ENCODE results near the gene KCNQ5.

Gene KCNQ5

DNA sequence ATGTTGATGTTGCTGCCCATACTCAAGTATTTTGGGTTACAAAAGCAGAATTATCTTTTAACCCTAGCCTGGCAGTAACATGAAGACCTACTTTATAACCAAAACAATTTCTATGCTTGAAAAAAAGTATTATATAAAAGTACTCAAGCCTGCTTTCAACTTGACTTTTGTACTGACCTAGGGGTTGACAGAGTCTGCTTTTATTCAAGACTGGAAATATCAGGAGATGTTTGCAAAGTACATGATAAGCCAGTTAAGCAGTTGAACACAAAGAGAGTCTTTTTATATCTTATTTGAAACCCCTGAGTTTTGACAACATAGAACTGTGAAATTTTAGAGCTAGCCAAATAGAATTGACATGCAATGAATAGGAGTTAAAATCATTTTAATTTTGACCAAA is 159.8 kb downstream of the KCNQ5 start:
- Mint-ChIP-seq H3K27ac (no peak overlapping the region), H3K9me3 (no peaks in the 10 kb centered on the region), H3K27me3 (no peaks in the 10 kb centered on the region), H3K4me1 (no peaks in the 10 kb centered on the region), H3K36me3 (peaks cover 13% of the 10 kb centered on the region), H3K4me3 (no peak overlapping the region)
- ATAC-seq: no peak

- Mint-ChIP-seq H3K27me3 (no peaks in the 10 kb centered on the region), H3K4me1 (no peaks in the 10 kb centered on the region), H3K9me3 (no peaks in the 10 kb centered on the region), H3K4me3 (no peak overlapping the region), H3K36me3 (no peaks in the 10 kb centered on the region), H3K27ac (no peak overlapping the region)
- ATAC-seq: no peak
Observed at GRCh38 chr6:72783035-72783434, 161.2 kb downstream of the KCNQ5 start.

- no peaks in the 10 kb centered on the region for H3K36me3 Mint-ChIP-seq
- H3K9me3 Mint-ChIP-seq: no peaks in the 10 kb centered on the region
- H3K4me3 Mint-ChIP-seq: no peak overlapping the region
- ATAC-seq: no peak
- no peaks in the 10 kb centered on the region for H3K27me3 Mint-ChIP-seq
- H3K27ac Mint-ChIP-seq: no peak overlapping the region
- H3K4me1 Mint-ChIP-seq: no peaks in the 10 kb centered on the region
Observed at GRCh38 chr6:72783666-72784065, 161.8 kb downstream of the KCNQ5 start.

DNA sequence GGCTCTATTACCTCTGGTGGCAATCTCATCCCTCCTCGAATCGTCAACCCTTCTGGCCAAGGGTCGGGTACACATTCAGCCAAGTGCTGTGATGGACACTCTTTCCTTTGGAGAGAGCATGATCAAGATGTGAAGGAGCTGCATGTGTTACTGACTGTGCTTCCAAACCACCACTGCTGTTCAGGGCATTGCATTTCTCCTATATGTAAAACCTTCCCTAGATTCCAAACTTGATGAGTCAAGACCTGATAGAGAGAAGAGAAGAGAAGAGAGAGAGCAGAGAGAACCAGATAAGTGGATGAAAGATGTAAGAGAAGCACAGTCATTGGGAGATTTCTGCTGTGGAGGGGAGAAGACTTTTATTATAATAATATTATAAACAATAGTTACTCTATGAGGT is 162.2 kb downstream of the KCNQ5 start:
- no peak overlapping the region for H3K27ac Mint-ChIP-seq
- H3K4me1 Mint-ChIP-seq: no peaks in the 10 kb centered on the region
- H3K9me3 Mint-ChIP-seq: no peaks in the 10 kb centered on the region
- H3K4me3 Mint-ChIP-seq: no peak overlapping the region
- no peak for ATAC-seq
- H3K36me3 Mint-ChIP-seq: no peaks in the 10 kb centered on the region
- H3K27me3 Mint-ChIP-seq: no peaks in the 10 kb centered on the region

DNA sequence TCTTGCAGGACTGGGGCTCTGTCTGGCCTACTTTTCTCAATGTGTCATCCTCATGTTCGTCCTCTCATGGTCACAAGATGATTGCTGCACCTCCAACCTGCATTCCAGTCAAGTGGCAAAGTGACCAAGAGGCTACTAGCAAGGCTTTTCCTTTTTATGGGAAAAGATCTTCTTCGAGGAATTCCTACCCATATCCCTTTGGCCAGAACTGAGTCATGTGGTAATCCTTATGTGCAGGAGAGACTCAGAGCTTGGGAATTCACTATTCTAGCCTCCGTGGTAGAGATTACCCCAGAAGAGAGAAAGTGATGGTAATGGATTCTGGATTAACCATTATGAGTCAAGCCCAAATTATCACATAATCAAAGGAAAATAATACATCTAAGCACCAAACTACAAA is 162.7 kb downstream of the KCNQ5 start:
- Mint-ChIP-seq H3K4me1 (no peaks in the 10 kb centered on the region), H3K36me3 (no peaks in the 10 kb centered on the region), H3K4me3 (no peak overlapping the region), H3K27me3 (no peaks in the 10 kb centered on the region), H3K9me3 (no peaks in the 10 kb centered on the region), H3K27ac (no peak overlapping the region)
- no peak for ATAC-seq

- H3K4me1 Mint-ChIP-seq: no peaks in the 10 kb centered on the region
Observed at GRCh38 chr6:72787391-72788031, 165.6 kb downstream of the KCNQ5 start.

DNA sequence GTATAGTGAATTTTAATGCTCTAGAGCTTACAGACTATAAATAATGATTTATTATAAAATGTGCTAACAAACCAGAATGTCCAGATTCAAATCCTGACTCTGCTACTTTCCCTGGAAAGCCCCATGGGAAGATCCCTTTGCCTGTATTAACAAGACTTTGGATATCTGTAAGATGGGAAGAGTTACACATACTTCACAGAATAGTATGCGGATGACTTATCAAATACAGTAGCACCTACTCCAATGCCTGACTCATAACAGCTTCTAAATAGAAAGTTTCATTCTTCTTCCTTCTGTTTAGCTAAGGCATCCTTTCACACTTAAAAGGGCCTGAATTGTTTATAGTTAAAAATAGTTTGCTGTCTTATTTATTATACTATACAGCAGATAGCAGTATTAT is 166.3 kb downstream of the KCNQ5 start:
- Mint-ChIP-seq H3K4me1 (no peaks in the 10 kb centered on the region), H3K4me3 (no peak overlapping the region), H3K36me3 (peaks cover 12% of the 10 kb centered on the region), H3K27ac (no peak overlapping the region), H3K27me3 (no peaks in the 10 kb centered on the region), H3K9me3 (no peaks in the 10 kb centered on the region)
- ATAC-seq: no peak

More at GRCh38 chr6:72787391-72788031, 165.6 kb downstream of the KCNQ5 start:
- Mint-ChIP-seq H3K36me3 (peaks cover 12% of the 10 kb centered on the region), H3K27me3 (no peaks in the 10 kb centered on the region), H3K9me3 (no peaks in the 10 kb centered on the region), H3K27ac (no peak overlapping the region), H3K4me3 (no peak overlapping the region)
- no peak for ATAC-seq

GRCh38 chr6:72789145-72789544 is 167.3 kb downstream of the KCNQ5 start:
- Mint-ChIP-seq H3K27ac (no peak overlapping the region), H3K9me3 (no peaks in the 10 kb centered on the region)

GRCh38 chr6:72792692-72793091 is 170.8 kb downstream of the KCNQ5 start:
- no peaks in the 10 kb centered on the region for H3K27me3 Mint-ChIP-seq
- ATAC-seq: no peak
- H3K36me3 Mint-ChIP-seq: peaks cover 12% of the 10 kb centered on the region
- no peak overlapping the region for H3K4me3 Mint-ChIP-seq
- no peak overlapping the region for H3K27ac Mint-ChIP-seq
- H3K4me1 Mint-ChIP-seq: no peaks in the 10 kb centered on the region
- no peaks in the 10 kb centered on the region for H3K9me3 Mint-ChIP-seq

More at GRCh38 chr6:72789145-72789544, 167.3 kb downstream of the KCNQ5 start:
- H3K36me3 Mint-ChIP-seq: peaks cover 12% of the 10 kb centered on the region
- H3K4me3 Mint-ChIP-seq: no peak overlapping the region
- no peaks in the 10 kb centered on the region for H3K27me3 Mint-ChIP-seq
- H3K4me1 Mint-ChIP-seq: no peaks in the 10 kb centered on the region
- ATAC-seq: no peak

- Mint-ChIP-seq H3K36me3 (peaks cover 12% of the 10 kb centered on the region), H3K4me1 (no peaks in the 10 kb centered on the region), H3K9me3 (no peaks in the 10 kb centered on the region), H3K27me3 (no peaks in the 10 kb centered on the region), H3K27ac (no peak overlapping the region), H3K4me3 (no peak overlapping the region)
- no peak for ATAC-seq
Observed at GRCh38 chr6:72793641-72794395, 172.0 kb downstream of the KCNQ5 start.

DNA sequence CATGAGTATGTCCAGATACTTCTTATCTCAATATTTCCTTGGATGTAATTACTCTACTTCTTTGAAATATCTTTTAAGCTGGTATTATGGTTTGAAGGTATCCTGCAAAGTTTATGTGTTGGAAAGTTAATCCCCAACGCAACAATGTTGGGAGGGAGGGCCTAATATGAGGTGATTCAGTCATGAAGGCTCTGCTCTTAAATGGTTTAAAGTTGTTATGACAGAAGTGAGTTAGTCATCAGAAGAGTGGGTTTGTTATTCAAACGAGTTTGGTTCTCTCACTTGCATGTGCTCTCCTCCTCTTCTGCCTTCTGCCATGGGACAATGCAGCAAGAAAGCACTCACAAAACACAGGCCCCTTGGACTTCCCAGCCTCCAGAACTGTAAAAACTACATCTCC is 176.3 kb downstream of the KCNQ5 start:
- Mint-ChIP-seq H3K27me3 (no peaks in the 10 kb centered on the region), H3K36me3 (peaks cover 6% of the 10 kb centered on the region), H3K4me3 (no peak overlapping the region), H3K27ac (no peak overlapping the region), H3K9me3 (peaks cover 3% of the 10 kb centered on the region), H3K4me1 (no peaks in the 10 kb centered on the region)
- no peak for ATAC-seq

DNA sequence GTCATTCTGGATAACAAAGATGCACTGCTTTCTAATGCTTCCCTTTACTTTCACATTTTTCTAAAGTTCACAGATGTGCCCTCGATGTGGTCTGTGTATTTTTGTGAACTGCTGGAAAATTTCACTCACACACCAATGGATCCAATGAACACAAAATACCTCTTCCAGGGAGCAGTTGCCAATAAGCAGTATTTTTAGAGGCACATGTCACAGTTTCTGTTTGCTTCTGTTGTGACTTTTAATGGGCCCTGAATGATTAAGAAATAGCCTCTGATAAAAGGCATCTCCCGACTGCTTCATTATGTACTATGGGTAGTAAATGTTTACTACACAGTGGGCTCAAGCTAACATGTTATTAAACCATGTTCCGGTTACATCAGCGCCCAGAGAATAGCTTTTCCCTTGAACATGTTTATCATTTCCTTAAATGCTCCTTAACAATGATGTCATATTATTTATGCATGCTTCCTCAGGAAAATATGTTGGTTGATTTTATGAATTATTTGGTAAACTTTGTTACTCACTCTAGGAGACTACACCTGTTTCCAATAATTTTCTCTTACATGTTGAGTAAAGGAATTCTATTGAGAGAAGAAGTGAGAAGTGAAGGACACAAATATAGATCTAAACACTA is 188.0 kb downstream of the KCNQ5 start:
- peaks cover 6% of the 10 kb centered on the region for H3K4me1 Mint-ChIP-seq
- no peak overlapping the region for H3K4me3 Mint-ChIP-seq
- no peaks in the 10 kb centered on the region for H3K36me3 Mint-ChIP-seq
- no peaks in the 10 kb centered on the region for H3K9me3 Mint-ChIP-seq
- no peaks in the 10 kb centered on the region for H3K27me3 Mint-ChIP-seq
- H3K27ac Mint-ChIP-seq: no peak overlapping the region
- no peak for ATAC-seq

- no peaks in the 10 kb centered on the region for H3K9me3 Mint-ChIP-seq
- H3K4me1 Mint-ChIP-seq: peaks cover 6% of the 10 kb centered on the region
- no peak overlapping the region for H3K27ac Mint-ChIP-seq
- H3K4me3 Mint-ChIP-seq: no peak overlapping the region
- no peaks in the 10 kb centered on the region for H3K36me3 Mint-ChIP-seq
- H3K27me3 Mint-ChIP-seq: no peaks in the 10 kb centered on the region
- ATAC-seq: no peak
Observed at GRCh38 chr6:72810571-72811280, 188.9 kb downstream of the KCNQ5 start.

DNA sequence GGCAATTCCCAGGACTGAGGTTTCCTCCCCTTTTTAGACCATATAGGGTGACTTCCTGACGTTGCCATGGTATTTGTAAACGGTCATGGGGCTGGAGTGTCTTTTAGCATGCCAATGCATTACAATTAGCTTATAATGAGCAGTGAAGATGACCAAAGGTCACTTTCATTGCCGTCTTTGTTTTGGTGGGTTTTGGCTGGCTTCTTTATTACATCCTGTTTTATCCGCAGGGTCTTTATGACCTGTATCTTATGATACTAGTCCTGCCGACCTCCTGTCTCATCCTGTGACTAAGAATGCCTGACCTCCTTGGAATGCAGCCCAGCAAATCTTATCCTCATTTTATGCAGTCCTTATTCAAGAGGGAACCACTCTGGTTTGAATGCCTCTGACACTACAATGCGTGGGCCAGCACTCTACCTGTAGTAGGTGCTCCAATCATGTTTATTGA is 190.1 kb downstream of the KCNQ5 start:
- ATAC-seq: no peak
- H3K9me3 Mint-ChIP-seq: no peaks in the 10 kb centered on the region
- H3K36me3 Mint-ChIP-seq: no peaks in the 10 kb centered on the region
- no peak overlapping the region for H3K27ac Mint-ChIP-seq
- no peak overlapping the region for H3K4me3 Mint-ChIP-seq
- peaks cover 6% of the 10 kb centered on the region for H3K4me1 Mint-ChIP-seq
- H3K27me3 Mint-ChIP-seq: no peaks in the 10 kb centered on the region

- Mint-ChIP-seq H3K36me3 (no peaks in the 10 kb centered on the region), H3K9me3 (no peaks in the 10 kb centered on the region), H3K27me3 (no peaks in the 10 kb centered on the region), H3K4me1 (peaks cover 6% of the 10 kb centered on the region), H3K4me3 (no peak overlapping the region), H3K27ac (no peak overlapping the region)
- ATAC-seq: no peak
Observed at GRCh38 chr6:72813807-72814596, 192.1 kb downstream of the KCNQ5 start.

Measured in stimulated activated memory B cell treated with anti-CD40 and anti-IgM and Interleukin-4, amounts not matched to agents 10 μg/mL and 1 μg/mL and 100 μg/mL, for 72 hours (primary cell).